Neural cell (in vitro differentiated cells): ENCODE results near the gene MYB.
"Not testable (repeated sequence)": the region's sequence is repeated elsewhere in the genome, so short reads cannot be mapped to it uniquely, and the experiment has no call there.

Experiments used
- CTCF ChIP-seq: fragments of 450-650 bp; IDR thresholded peaks from 2 replicates; pipeline ENCODE4 v1.5.1; 2014; ENCODE audit warnings: antibody characterized with exemption, mild to moderate bottlenecking, moderate library complexity; ENCODE audit not compliant: poor library complexity, severe bottlenecking
- EP300 ChIP-seq: fragments of 450-650 bp; conservative IDR thresholded peaks from 2 replicates; pipeline ENCODE4 v1.6.1; 2014; ENCODE audit warnings: antibody characterized with exemption, mild to moderate bottlenecking, moderate library complexity; ENCODE audit not compliant: poor library complexity, severe bottlenecking
- EZH2 ChIP-seq: fragments of 200-600, 300-800 bp; shearing (Covaris generic), sonication (generic); IDR thresholded peaks from 2 replicates; pipeline ENCODE4 v1.6.1; 2014; ENCODE audit warnings: antibody characterized with exemption, low read length, borderline replicate concordance, mild to moderate bottlenecking; ENCODE audit not compliant: insufficient read depth, poor library complexity, severe bottlenecking
- POLR2AphosphoS5 ChIP-seq: IDR thresholded peaks from 2 replicates; pipeline ENCODE4 v1.6.1; 2012
- RAD21 ChIP-seq: fragments of 450-650 bp; conservative IDR thresholded peaks from 2 replicates; pipeline ENCODE4 v1.6.1; 2014; ENCODE audit warnings: antibody characterized with exemption, mild to moderate bottlenecking, moderate library complexity
- REST ChIP-seq: IDR thresholded peaks from 2 replicates; pipeline ENCODE4 v1.6.1; 2012; ENCODE audit warnings: borderline replicate concordance

- not testable (repeated sequence) for TF ChIP-seq CTCF, EZH2, POLR2AphosphoS5, REST, RAD21, EP300
Measured at GRCh38 chr6:135154125-135154524, 27.0 kb upstream of the MYB start.
